PC-9 (cell line): Measurements from ENCODE around the gene COL20A1. TPM values are rescaled to one million over a fixed set of nuclear protein-coding genes. Genes with fewer than 3 reads are reported as not detected.

Experiments used
- BruUV-seq: library from RNA; stranded (reverse); fragments of 400-500 nt; replicated peaks from 2 replicates; lab custom pipeline; 2021; lab: Mats Ljungman, UMichigan
- CTCF ChIA-PET: fragments of 300-600 bp; sonication (Branson Sonifier 250); formaldehyde crosslinking; loops from one replicate; lab custom pipeline; 2022; ENCODE audit warnings: antibody characterized with exemption; lab: Charles Lee
- POLR2A ChIA-PET: fragments of 300-600 bp; sonication (Branson Sonifier 250); formaldehyde crosslinking; loops from one replicate; lab custom pipeline; 2022; ENCODE audit warnings: antibody characterized with exemption; ENCODE audit not compliant: unreplicated experiment; lab: Charles Lee
- DNase-seq, 2 experiments: peaks; one replicate each; pipeline versions ENCODE4 v3.0.0 to v3.0.0-alpha.2; 2015 to 2022; ENCODE audit warnings: mixed read lengths in 1 of 2
- H2AFZ ChIP-seq: fragments of 200-600 bp; sonication (generic); 2 replicates; pipeline ENCODE4 v1.8.1; 2017; ENCODE audit warnings: antibody characterized with exemption
- H3F3A ChIP-seq: fragments of 200-600 bp; sonication (generic); 2 replicates; pipeline ENCODE4 v1.8.1; 2017; ENCODE audit warnings: antibody characterized with exemption, mild to moderate bottlenecking, low read depth; ENCODE audit not compliant: insufficient read depth
- H3K27ac ChIP-seq: fragments of 200-600 bp; sonication (generic); 2 replicates; pipeline ENCODE4 v1.6.1; 2016; ENCODE audit warnings: mixed run types
- H3K27me3 ChIP-seq: fragments of 200-600 bp; sonication (generic); 2 replicates; pipeline ENCODE4 v1.6.1; 2016; ENCODE audit warnings: low read depth, mixed run types; ENCODE audit not compliant: insufficient read depth
- H3K36me3 ChIP-seq: fragments of 200-600 bp; sonication (generic); 2 replicates; pipeline ENCODE4 v1.6.1; 2016; ENCODE audit warnings: low read depth, mixed run types
- H3K4me1 ChIP-seq: fragments of 200-600 bp; sonication (generic); replicated peaks from 2 replicates; pipeline ENCODE4 v1.6.1; 2016; ENCODE audit warnings: mixed run types; ENCODE audit not compliant: insufficient read depth
- H3K4me2 ChIP-seq: fragments of 200-600 bp; sonication (generic); 2 replicates; pipeline ENCODE4 v1.6.1; 2017; ENCODE audit warnings: mixed run types
- H3K4me3 ChIP-seq: fragments of 200-600 bp; sonication (generic); 2 replicates; pipeline ENCODE4 v1.6.1; 2016; ENCODE audit warnings: mixed run types
- H3K79me2 ChIP-seq: fragments of 200-600 bp; sonication (generic); 2 replicates; pipeline ENCODE4 v1.6.1; 2017; ENCODE audit warnings: low read depth, mixed run types
- H3K9me2 ChIP-seq: fragments of 200-600 bp; sonication (generic); 2 replicates; pipeline ENCODE4 v1.8.1; 2017; ENCODE audit warnings: mild to moderate bottlenecking; ENCODE audit not compliant: insufficient read depth
- H3K9me3 ChIP-seq: fragments of 200-600 bp; sonication (generic); 2 replicates; pipeline ENCODE4 v1.8.1; 2016; ENCODE audit warnings: low read depth; ENCODE audit not compliant: insufficient read depth
- H4K20me1 ChIP-seq: fragments of 200-600 bp; sonication (generic); 2 replicates; pipeline ENCODE4 v1.8.1; 2017; ENCODE audit not compliant: insufficient read depth
- CTCF ChIP-seq: fragments of 200-600 bp; sonication (generic); conservative IDR thresholded peaks from 2 replicates; pipeline ENCODE4 v1.6.1; 2017; ENCODE audit warnings: mixed run types, antibody characterized with exemption, mild to moderate bottlenecking, moderate library complexity
- EZH2 ChIP-seq: fragments of 200-600 bp; sonication (generic); IDR thresholded peaks from 2 replicates; pipeline ENCODE4 v1.8.0; 2017; ENCODE audit warnings: antibody characterized with exemption, low read depth
- intact Hi-C: fragments of 100-400 bp; cut with micrococcal nuclease; formaldehyde crosslinking; loops from one replicate; pipeline ENCODE4 v1.10.0; 2022; ENCODE audit not compliant: unreplicated experiment
- total RNA-seq: library from RNA; stranded (reverse); gene quantifications from 2 replicates; pipeline ENCODE4 v1.2.3, GENCODE V29; 2021

Gene COL20A1
- total RNA-seq, 1 experiment from 2014 or later = not detected

DNA sequence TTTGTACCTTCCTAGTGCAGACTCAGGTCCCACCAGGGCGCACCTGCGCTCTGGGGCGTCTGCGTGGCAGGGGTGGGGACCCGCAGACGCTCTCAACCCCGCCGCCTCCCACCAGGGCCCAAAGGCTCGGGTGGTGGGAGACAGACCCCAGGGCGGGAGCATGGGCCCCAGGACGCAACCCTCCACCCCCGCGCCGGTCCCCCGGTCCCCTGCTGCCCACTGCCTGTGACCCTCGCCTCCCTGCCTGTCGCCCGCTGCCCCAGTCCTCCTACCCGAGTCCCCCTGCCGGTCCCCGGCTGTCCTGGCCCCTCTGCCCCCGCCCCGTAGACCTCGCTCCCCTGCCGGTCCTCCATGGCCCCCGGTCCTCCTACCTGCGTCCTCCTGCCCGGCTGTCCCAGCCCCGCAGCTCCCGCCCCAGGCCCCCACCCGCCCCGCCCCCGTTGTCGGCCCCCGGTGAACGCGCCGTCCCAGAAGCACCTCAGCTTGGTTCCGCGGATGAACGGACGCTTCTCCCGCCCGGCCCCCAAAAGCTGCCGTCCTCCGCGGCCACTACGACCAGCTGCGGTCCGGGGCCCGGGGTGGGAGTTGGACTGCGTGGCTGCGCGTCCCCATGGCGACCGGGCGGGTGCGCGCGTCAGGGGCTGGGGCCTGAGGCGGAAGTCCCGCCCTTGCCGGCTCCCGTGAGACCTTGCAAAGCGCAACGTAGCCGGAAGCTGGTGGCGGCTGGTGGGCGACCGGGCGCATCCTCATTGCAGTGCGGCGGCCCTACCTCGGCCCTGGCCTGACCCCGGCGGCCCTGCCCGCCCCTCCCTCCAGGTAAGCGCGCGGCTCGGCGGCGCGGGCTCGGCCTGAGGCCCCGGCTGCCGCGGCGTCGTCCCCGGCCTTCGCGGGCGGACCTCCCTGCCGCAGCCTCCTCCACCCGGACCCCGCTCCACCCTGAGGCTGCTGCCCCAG, 20.6 kb upstream of the COL20A1 start, which contains the start of gene ARFGAP1:
Gene ARFGAP1 (plus strand): TSS at position 709 of the 954 bp plus-strand sequence. CDS start 2,768 bp downstream, outside the sequence.
- Histone ChIP-seq H3K9me2 (no peaks in the 10 kb centered on the region), H4K20me1 (peaks cover 41% of the 10 kb centered on the region), H3K27me3 (no peaks in the 10 kb centered on the region), H2AFZ (peak within 1 kb of the TSS; percentile 73), H3K4me2 (peak within 1 kb of the TSS; percentile 99), H3K4me3 (peak within 1 kb of the TSS; percentile 91), H3K4me1 (peaks cover 18% of the 10 kb centered on the region), H3K36me3 (peaks cover 15% of the 10 kb centered on the region; the same call in 1 of the 2 replicates), H3K79me2 (peaks cover 49% of the 10 kb centered on the region), H3F3A (no peaks in the 10 kb centered on the region; the same call in 1 of the 2 replicates), H3K9me3 (no peaks in the 10 kb centered on the region), H3K27ac (peak within 1 kb of the TSS; percentile 10; the same call in 1 of the 2 replicates)
- no peak for TF ChIP-seq EZH2
- no peak for TF ChIP-seq CTCF
- CTCF ChIA-PET = interaction anchor here (0.6 to 1.9 kb wide), 2 partner anchors 49 to 75 kb away, joined by 4 to 13 read pairs; no protein-coding TSS in a partner anchor
- BruUV-seq = no TSS peak
- DNase-seq = peak; percentile 86 to 90
- POLR2A ChIA-PET = interaction anchor here (0.5 to 0.8 kb wide), 3 partner anchors 35 to 791 kb away, joined by 4 to 19 read pairs (median 16); partner anchors contain the start of gene TCEA2
- intact Hi-C loops = no loop called here

- Histone ChIP-seq H2AFZ (peak overlapping the region; percentile 56; the same call in 1 of the 2 replicates), H3K9me2 (no peaks in the 10 kb centered on the region), H3K36me3 (peaks cover 18% of the 10 kb centered on the region; the same call in 1 of the 2 replicates), H3K4me2 (peak overlapping the region; percentile 99), H3K79me2 (peaks cover 49% of the 10 kb centered on the region), H3K4me3 (peak overlapping the region; percentile 91), H3K9me3 (no peaks in the 10 kb centered on the region), H3F3A (no peaks in the 10 kb centered on the region; the same call in 1 of the 2 replicates), H3K27ac (peak overlapping the region; percentile 10; the same call in 1 of the 2 replicates), H3K4me1 (peaks cover 18% of the 10 kb centered on the region), H4K20me1 (peaks cover 48% of the 10 kb centered on the region), H3K27me3 (no peaks in the 10 kb centered on the region)
- DNase-seq = no peak
- ChIA-PET CTCF (interaction anchor here (0.6 to 1.9 kb wide), 2 partner anchors 50 to 75 kb away, joined by 4 to 13 read pairs; no protein-coding TSS in a partner anchor), POLR2A (interaction anchor here (0.5 to 0.8 kb wide), 3 partner anchors 36 to 707 kb away, joined by 16 to 23 read pairs (median 19); no protein-coding TSS in a partner anchor)
- TF ChIP-seq EZH2 (no peak), CTCF (no peak)
- intact Hi-C loops = no loop called here
- BruUV-seq = no TSS peak
These were observed 19.9 kb upstream of the COL20A1 start for GRCh38 chr20:63273059-63273579.
